ENCODE measurements around the gene AUTS2. TPM values are rescaled to one million over a fixed set of nuclear protein-coding genes. Genes with fewer than 3 reads are reported as not detected.

AUTS2 gene
- total RNA-seq, 2 donors from 2014 or later, result 8.6 TPM

- no peaks in the 10 kb centered on the region for H3K27me3 ChIP-seq
- no peak for DNase-seq (ENCODE audit: low spot score)
- H3K4me3 ChIP-seq, result no peak overlapping the region
- no peaks in the 10 kb centered on the region for H3K9me3 ChIP-seq
- no peaks in the 10 kb centered on the region for H3K4me1 ChIP-seq
- TF ChIP-seq CTCF (IDR thresholded peaks at IDR 0.05), result no peak
- no peaks in the 10 kb centered on the region for H3K36me3 ChIP-seq
- no peak overlapping the region for H3K27ac ChIP-seq
Measured at GRCh38 chr7:69588773-69589172, 9.5 kb upstream of the AUTS2 start.

- no peak for TF ChIP-seq CTCF (IDR thresholded peaks at IDR 0.05)
- Histone ChIP-seq H3K4me3 (no peak overlapping the region), H3K36me3 (no peaks in the 10 kb centered on the region), H3K27me3 (no peaks in the 10 kb centered on the region), H3K27ac (no peak overlapping the region), H3K9me3 (no peaks in the 10 kb centered on the region), H3K4me1 (no peaks in the 10 kb centered on the region)
- no peak for DNase-seq (ENCODE audit: low spot score)
Measured at GRCh38 chr7:69591805-69592204, 6.5 kb upstream of the AUTS2 start.

GRCh38 chr7:69593511-69593910, 4.8 kb upstream of the AUTS2 start:
- Histone ChIP-seq H3K27me3 (no peaks in the 10 kb centered on the region), H3K36me3 (no peaks in the 10 kb centered on the region), H3K27ac (no peak overlapping the region), H3K4me3 (no peak overlapping the region), H3K9me3 (no peaks in the 10 kb centered on the region), H3K4me1 (no peaks in the 10 kb centered on the region)
- no peak for DNase-seq (ENCODE audit: low spot score)
- no peak for TF ChIP-seq CTCF (IDR thresholded peaks at IDR 0.05)

- no peaks in the 10 kb centered on the region for H3K9me3 ChIP-seq
- peaks cover 0 to 8% of the 10 kb centered on the region in 2 donors for H3K4me1 ChIP-seq
- H3K36me3 ChIP-seq, result no peaks in the 10 kb centered on the region
- no peak overlapping the region for H3K4me3 ChIP-seq
- TF ChIP-seq CTCF (IDR thresholded peaks at IDR 0.05), result no peak
- no peaks in the 10 kb centered on the region for H3K27me3 ChIP-seq
- DNase-seq (ENCODE audit: low spot score), result no peak
- no peak overlapping the region for H3K27ac ChIP-seq
Measured at GRCh38 chr7:69595415-69595814, 2.9 kb upstream of the AUTS2 start.

GRCh38 chr7:69596056-69596455, 2.2 kb upstream of the AUTS2 start:
- no peak for TF ChIP-seq CTCF (IDR thresholded peaks at IDR 0.05)
- Histone ChIP-seq H3K9me3 (no peaks in the 10 kb centered on the region), H3K4me3 (no peak overlapping the region), H3K36me3 (no peaks in the 10 kb centered on the region), H3K27me3 (no peaks in the 10 kb centered on the region), H3K4me1 (peaks cover 0 to 13% of the 10 kb centered on the region in 2 donors), H3K27ac (peak overlapping the region in 1 of 2 donors; percentile 92)
- no peak for DNase-seq (ENCODE audit: low spot score)

- no peak for DNase-seq (ENCODE audit: low spot score)
- Histone ChIP-seq H3K4me3 (peak overlapping the region; percentile 82 to 86), H3K27me3 (no peaks in the 10 kb centered on the region), H3K9me3 (no peaks in the 10 kb centered on the region), H3K27ac (peak overlapping the region; percentile 91 to 92), H3K4me1 (peaks cover 0 to 19% of the 10 kb centered on the region in 2 donors), H3K36me3 (no peaks in the 10 kb centered on the region)
- TF ChIP-seq CTCF (IDR thresholded peaks at IDR 0.05), result no peak
Measured at GRCh38 chr7:69596723-69597277, 1.5 kb upstream of the AUTS2 start.

All from right atrium auricular region (tissue), 2 donors.